Measurements from ENCODE around the gene ARPC5. TPM values are rescaled to one million over a fixed set of nuclear protein-coding genes. Genes with fewer than 3 reads are reported as not detected.

The ARPC5 gene
- total RNA-seq, 1 donor = 312 TPM

GRCh38 chr1:183589874-183590243 lies 45.7 kb downstream of the ARPC5 start:
- TF ChIP-seq CTCF (IDR thresholded peaks at IDR 0.05; ENCODE audit: insufficient read depth, low read length) = no peak
- no peak for DNase-seq (ENCODE audit: low read depth)
- no peak overlapping the region for H3K4me3 ChIP-seq (ENCODE audit: low read depth, low read length)

GRCh38 chr1:183589384-183589783 lies 46.2 kb downstream of the ARPC5 start:
- no peak for DNase-seq (ENCODE audit: low read depth)
- no peak overlapping the region for H3K4me3 ChIP-seq (ENCODE audit: low read depth, low read length)
- TF ChIP-seq CTCF (IDR thresholded peaks at IDR 0.05; ENCODE audit: insufficient read depth, low read length) = no peak

- no peak overlapping the region for H3K4me3 ChIP-seq (ENCODE audit: low read depth, low read length)
- no peak for TF ChIP-seq CTCF (IDR thresholded peaks at IDR 0.05; ENCODE audit: insufficient read depth, low read length)
- no peak for DNase-seq (ENCODE audit: low read depth)
Measured at GRCh38 chr1:183588827-183589226, 46.8 kb downstream of the ARPC5 start.

GRCh38 chr1:183586926-183587325 lies 48.7 kb downstream of the ARPC5 start:
- TF ChIP-seq CTCF (IDR thresholded peaks at IDR 0.05; ENCODE audit: insufficient read depth, low read length) = no peak
- H3K4me3 ChIP-seq (ENCODE audit: low read depth, low read length) = no peak overlapping the region
- DNase-seq (ENCODE audit: low read depth) = no peak

- TF ChIP-seq CTCF (IDR thresholded peaks at IDR 0.05; ENCODE audit: insufficient read depth, low read length) = no peak
- no peak overlapping the region for H3K4me3 ChIP-seq (ENCODE audit: low read depth, low read length)
- no peak for DNase-seq (ENCODE audit: low read depth)
Measured at GRCh38 chr1:183586455-183586854, 49.1 kb downstream of the ARPC5 start.

- no peak for DNase-seq (ENCODE audit: low read depth)
- no peak for TF ChIP-seq CTCF (IDR thresholded peaks at IDR 0.05; ENCODE audit: insufficient read depth, low read length)
- H3K4me3 ChIP-seq (ENCODE audit: low read depth, low read length) = no peak overlapping the region
Measured at GRCh38 chr1:183585038-183585437, 50.5 kb downstream of the ARPC5 start.

- H3K4me3 ChIP-seq (ENCODE audit: low read depth, low read length) = no peak overlapping the region
- TF ChIP-seq CTCF (IDR thresholded peaks at IDR 0.05; ENCODE audit: insufficient read depth, low read length) = no peak
- DNase-seq (ENCODE audit: low read depth) = no peak
Measured at GRCh38 chr1:183584147-183584546, 51.4 kb downstream of the ARPC5 start.
